NCI-H460 (cell line): Measurements from ENCODE around the gene FGF4. TPM values are rescaled to one million over a fixed set of nuclear protein-coding genes. Genes with fewer than 3 reads are reported as not detected.

ENCODE experiments used
- DNase-seq: peaks from one replicate; pipeline ENCODE4 v3.0.0-alpha.2; 2016; ENCODE audit warnings: low read depth; ENCODE audit errors: extremely low read depth
- total RNA-seq: library from RNA; depleted of rRNA; stranded (reverse); fragments of >200 nt; shearing (Covaris generic); gene quantifications from 2 replicates; pipeline ENCODE4 v1.2.3, GENCODE V29; 2014; rRNA removed

FGF4 gene
- total RNA-seq, 1 experiment from 2014 or later = not detected

DNA sequence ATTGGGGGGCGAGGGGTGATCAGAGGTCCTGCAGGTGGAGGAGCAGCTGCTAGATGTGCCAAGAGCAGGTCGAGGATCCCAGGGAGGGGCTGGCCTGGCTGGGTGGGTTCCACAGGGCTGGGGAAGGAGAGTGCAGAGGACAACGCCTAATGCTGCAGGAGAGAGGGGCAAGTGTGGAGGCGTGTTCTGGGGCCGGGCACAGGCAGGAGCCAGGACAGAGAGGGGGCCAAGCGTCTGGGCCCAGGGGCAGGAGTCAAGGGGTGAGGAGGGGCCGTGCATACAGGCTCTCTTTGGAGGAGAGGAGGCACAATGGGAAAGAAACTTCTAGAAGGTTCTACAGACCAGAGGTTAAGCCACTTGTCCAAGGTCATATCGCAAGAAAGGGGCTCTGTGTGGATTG lies 44.6 kb downstream of the FGF4 start:
- no peak for DNase-seq

- no peak for DNase-seq
These were observed 45.9 kb downstream of the FGF4 start for GRCh38 chr11:69729252-69729651.

DNA sequence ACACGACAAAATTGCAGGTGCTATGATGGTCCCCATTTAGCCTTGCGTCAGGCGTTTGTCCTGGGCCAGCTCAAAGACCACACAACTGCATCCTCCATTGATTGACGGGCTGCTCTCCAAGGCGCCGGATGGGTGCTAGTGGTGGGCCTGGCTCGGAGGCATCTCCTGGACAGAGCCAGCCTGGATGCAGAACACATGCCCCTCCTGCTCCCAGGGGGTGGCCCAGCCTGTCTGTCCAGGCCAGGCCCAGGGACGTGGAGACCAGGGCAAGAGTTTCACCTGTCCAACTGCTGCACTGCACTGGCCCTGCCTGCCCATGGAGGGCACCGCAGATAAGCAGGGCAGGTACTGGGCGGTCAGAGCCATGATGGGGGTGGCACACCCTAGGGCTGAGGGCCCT lies 47.9 kb downstream of the FGF4 start:
- DNase-seq = no peak

GRCh38 chr11:69726481-69726880 lies 48.7 kb downstream of the FGF4 start:
- no peak for DNase-seq

- DNase-seq = no peak
These were observed 49.1 kb downstream of the FGF4 start for GRCh38 chr11:69726019-69726418.

DNA sequence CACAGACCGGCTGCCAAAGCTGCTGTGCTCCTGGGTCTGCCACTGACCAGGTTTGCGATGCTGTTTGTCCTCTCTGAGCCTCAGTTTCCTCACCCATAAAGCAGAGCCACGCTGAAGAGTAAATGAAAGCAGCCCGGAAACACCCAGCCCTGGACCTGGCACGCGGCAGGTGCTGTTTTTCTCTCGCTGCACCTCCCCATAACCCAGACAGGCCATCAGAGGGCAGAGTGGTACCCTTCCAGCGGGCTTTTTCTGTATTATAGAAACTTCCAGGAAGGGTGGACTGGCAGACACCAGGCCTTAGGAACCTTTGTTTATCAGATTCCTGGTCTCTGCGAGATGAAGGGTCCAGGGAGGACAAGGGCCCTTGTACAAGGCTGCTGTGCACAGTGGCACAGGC lies 53.4 kb downstream of the FGF4 start:
- DNase-seq = no peak

GRCh38 chr11:69721106-69721505 lies 54.0 kb downstream of the FGF4 start:
- DNase-seq = no peak

Other genes with a start within 250 kb of the FGF4 start
- gene CCND1, start 134.2 kb downstream of the FGF4 start, total RNA-seq = 52.4 and 63.6 TPM in 2 replicates
- 12.9 and 14.1 TPM in 2 replicates for gene LTO1, start 100.0 kb downstream of the FGF4 start, total RNA-seq
- 0.12 and 0.17 TPM in 2 replicates for gene FGF19, start 71.3 kb downstream of the FGF4 start, total RNA-seq
- not detected in 2 replicates for gene FGF3, start 44.1 kb upstream of the FGF4 start, total RNA-seq